ENCODE measurements around the gene MAPK9. TPM values are rescaled to one million over a fixed set of nuclear protein-coding genes. Genes with fewer than 3 reads are reported as not detected.

The MAPK9 gene
- total RNA-seq, 2 experiments from 2014 or later: 19.9 to 42.1 TPM

DNA sequence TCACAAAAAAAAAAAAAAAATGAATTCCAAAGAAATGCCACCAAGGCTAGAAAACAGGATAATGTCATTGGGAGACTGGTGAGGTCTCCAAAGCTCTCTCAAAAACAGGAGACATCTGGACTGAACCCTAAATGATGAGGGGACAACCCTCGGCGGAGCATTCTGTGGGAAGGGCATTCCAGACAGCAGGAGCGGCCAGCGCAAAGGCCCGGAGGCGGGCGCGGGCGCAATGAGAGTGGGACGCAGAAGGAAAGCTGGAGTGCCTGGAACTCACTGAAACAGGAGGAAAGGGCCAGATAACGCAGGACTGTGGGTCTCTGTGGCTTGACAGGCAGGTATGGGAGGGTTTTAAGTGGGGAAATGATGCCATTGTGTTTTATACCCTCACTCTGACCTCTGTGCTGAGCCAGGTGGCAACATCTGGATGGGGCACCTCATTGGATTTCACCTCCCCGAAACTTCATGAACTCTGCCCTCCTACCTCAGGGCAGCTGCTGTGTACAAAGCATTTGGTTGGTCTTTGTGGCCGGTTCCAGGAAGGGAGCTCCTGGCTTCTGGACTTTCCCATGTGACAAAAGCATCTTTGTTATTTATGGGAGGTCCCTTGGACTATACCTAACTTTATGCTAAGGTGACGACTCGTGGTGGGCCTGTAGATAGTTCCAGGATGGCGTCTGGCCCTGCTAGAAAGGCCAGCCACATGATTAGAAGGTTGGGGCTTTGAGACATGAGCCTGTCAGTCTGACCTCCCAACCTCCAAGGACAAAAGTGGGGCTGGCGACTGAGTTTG is 11.5 kb upstream of the MAPK9 start:
- ChIA-PET CTCF (ENCODE audit: unreplicated experiment) (no interaction called here), POLR2A (interaction anchor here (0.6 kb wide), 1 partner anchor 14 kb away, joined by 3 read pairs; no protein-coding TSS in a partner anchor)
- intact Hi-C loops (cut with micrococcal nuclease; ENCODE audit: unreplicated experiment): no loop called here
- no peaks in the 10 kb centered on the region for H3K9me3 ChIP-seq (ENCODE audit: low read length)
- no peak overlapping the region for H3K4me3 ChIP-seq (ENCODE audit: low read depth, low read length, poor library complexity, severe bottlenecking)
- no peaks in the 10 kb centered on the region for H3K36me3 ChIP-seq (ENCODE audit: insufficient read depth, low read length)
- no peak for DNase-seq (ENCODE audit: low spot score)
- no TSS peak for BruUV-seq (replicated peaks)
- H3K9me2 ChIP-seq (ENCODE audit: insufficient read depth, low read length): no peaks in the 10 kb centered on the region
- no peak overlapping the region for H3K4me2 ChIP-seq (ENCODE audit: low read length)
- H3K27ac ChIP-seq (ENCODE audit: low read depth, low read length, poor library complexity, severe bottlenecking): no peak overlapping the region
- H4K20me1 ChIP-seq (ENCODE audit: insufficient read depth, low read length): no peaks in the 10 kb centered on the region
- TF ChIP-seq, protein P1, sequence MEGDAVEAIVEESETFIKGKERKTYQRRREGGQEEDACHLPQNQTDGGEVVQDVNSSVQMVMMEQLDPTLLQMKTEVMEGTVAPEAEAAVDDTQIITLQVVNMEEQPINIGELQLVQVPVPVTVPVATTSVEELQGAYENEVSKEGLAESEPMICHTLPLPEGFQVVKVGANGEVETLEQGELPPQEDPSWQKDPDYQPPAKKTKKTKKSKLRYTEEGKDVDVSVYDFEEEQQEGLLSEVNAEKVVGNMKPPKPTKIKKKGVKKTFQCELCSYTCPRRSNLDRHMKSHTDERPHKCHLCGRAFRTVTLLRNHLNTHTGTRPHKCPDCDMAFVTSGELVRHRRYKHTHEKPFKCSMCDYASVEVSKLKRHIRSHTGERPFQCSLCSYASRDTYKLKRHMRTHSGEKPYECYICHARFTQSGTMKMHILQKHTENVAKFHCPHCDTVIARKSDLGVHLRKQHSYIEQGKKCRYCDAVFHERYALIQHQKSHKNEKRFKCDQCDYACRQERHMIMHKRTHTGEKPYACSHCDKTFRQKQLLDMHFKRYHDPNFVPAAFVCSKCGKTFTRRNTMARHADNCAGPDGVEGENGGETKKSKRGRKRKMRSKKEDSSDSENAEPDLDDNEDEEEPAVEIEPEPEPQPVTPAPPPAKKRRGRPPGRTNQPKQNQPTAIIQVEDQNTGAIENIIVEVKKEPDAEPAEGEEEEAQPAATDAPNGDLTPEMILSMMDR (conservative IDR thresholded peaks at IDR 0.05; ENCODE audit: low read length): no peak
- TF ChIP-seq EZH2phosphoT487 (IDR thresholded peaks at IDR 0.05; ENCODE audit: borderline replicate concordance, low read depth, low read length): no peak
- no peak overlapping the region for H2AFZ ChIP-seq (ENCODE audit: low read length)
- H3K4me1 ChIP-seq (ENCODE audit: insufficient read depth, low read length, poor library complexity, severe bottlenecking): no peaks in the 10 kb centered on the region
- no peaks in the 10 kb centered on the region for H3K79me2 ChIP-seq (ENCODE audit: insufficient read depth, low read depth, low read length)

DNA sequence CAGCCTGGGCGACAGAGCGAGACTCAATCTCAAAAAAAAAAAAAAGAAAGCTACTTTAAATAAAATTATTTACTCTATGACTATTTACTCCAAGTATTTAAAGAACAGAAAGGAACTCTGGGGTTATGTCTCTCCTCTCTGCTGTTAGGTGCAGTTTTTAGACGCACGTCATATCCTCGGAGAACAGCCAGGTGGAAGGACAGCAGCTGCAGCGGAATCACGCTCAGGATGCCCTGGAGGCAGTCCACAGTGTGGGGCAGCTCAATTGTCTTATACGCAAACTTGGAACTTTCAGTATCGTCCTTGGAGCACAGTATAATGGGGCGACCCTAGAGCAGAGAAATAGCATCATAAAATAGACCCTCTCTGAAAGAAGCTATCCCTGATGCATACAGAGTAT is 10.4 kb upstream of the MAPK9 start:
- no peaks in the 10 kb centered on the region for H3K4me1 ChIP-seq (ENCODE audit: insufficient read depth, low read length, poor library complexity, severe bottlenecking)
- no peaks in the 10 kb centered on the region for H3K79me2 ChIP-seq (ENCODE audit: insufficient read depth, low read depth, low read length)
- TF ChIP-seq EZH2phosphoT487 (IDR thresholded peaks at IDR 0.05; ENCODE audit: borderline replicate concordance, low read depth, low read length): no peak
- TF ChIP-seq, protein P1 (conservative IDR thresholded peaks at IDR 0.05; ENCODE audit: low read length): no peak
- no peaks in the 10 kb centered on the region for H3K9me2 ChIP-seq (ENCODE audit: insufficient read depth, low read length)
- BruUV-seq (replicated peaks): no TSS peak
- intact Hi-C loops (cut with micrococcal nuclease; ENCODE audit: unreplicated experiment): no loop called here
- H2AFZ ChIP-seq (ENCODE audit: low read length): no peak overlapping the region
- no peaks in the 10 kb centered on the region for H3K9me3 ChIP-seq (ENCODE audit: low read length)
- H3K36me3 ChIP-seq (ENCODE audit: insufficient read depth, low read length): no peaks in the 10 kb centered on the region
- CTCF ChIA-PET (ENCODE audit: unreplicated experiment): interaction anchor here (0.7 kb wide), 1 partner anchor 13 kb away, joined by 3 read pairs; no protein-coding TSS in a partner anchor
- H3K4me3 ChIP-seq (ENCODE audit: low read depth, low read length, poor library complexity, severe bottlenecking): no peak overlapping the region
- DNase-seq (ENCODE audit: low spot score): no peak
- H3K4me2 ChIP-seq (ENCODE audit: low read length): no peak overlapping the region
- no peak overlapping the region for H3K27ac ChIP-seq (ENCODE audit: low read depth, low read length, poor library complexity, severe bottlenecking)
- no peaks in the 10 kb centered on the region for H4K20me1 ChIP-seq (ENCODE audit: insufficient read depth, low read length)
- POLR2A ChIA-PET: no interaction called here

DNA sequence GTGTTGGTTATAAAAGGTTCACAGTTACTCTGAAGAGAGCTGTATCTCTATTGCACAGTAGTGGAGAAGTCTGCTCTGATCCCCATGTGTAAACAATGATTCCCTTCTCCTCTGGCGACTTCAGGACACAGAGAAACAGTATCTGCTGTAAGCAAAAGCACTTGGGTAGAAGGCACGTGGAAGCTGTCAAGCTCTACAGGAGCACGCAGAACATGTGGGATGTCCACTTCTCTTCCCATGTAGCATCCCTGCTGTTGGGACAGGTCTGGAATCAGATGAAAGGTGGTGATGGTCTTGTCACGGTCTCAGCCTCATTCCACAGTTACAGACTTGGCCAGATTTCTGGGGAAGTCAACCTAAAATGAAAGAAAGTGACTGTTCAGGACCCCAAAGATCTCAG is 9.4 kb upstream of the MAPK9 start:
- POLR2A ChIA-PET: no interaction called here
- CTCF ChIA-PET (ENCODE audit: unreplicated experiment): interaction anchor here (0.7 kb wide), 1 partner anchor 15 kb away, joined by 4 read pairs; no protein-coding TSS in a partner anchor

More for the DNA sequence above, 9.4 kb upstream of the MAPK9 start:
- Histone ChIP-seq H3K4me3 (ENCODE audit: low read depth, low read length, poor library complexity, severe bottlenecking) (no peak overlapping the region), H3K9me3 (ENCODE audit: low read length) (no peaks in the 10 kb centered on the region), H3K9me2 (ENCODE audit: insufficient read depth, low read length) (no peaks in the 10 kb centered on the region), H2AFZ (ENCODE audit: low read length) (no peak overlapping the region), H3K27ac (ENCODE audit: low read depth, low read length, poor library complexity, severe bottlenecking) (no peak overlapping the region), H3K4me1 (ENCODE audit: insufficient read depth, low read length, poor library complexity, severe bottlenecking) (no peaks in the 10 kb centered on the region), H3K36me3 (ENCODE audit: insufficient read depth, low read length) (no peaks in the 10 kb centered on the region), H4K20me1 (ENCODE audit: insufficient read depth, low read length) (no peaks in the 10 kb centered on the region), H3K4me2 (ENCODE audit: low read length) (no peak overlapping the region), H3K79me2 (ENCODE audit: insufficient read depth, low read depth, low read length) (no peaks in the 10 kb centered on the region)
- TF ChIP-seq, protein P1 (conservative IDR thresholded peaks at IDR 0.05; ENCODE audit: low read length): no peak
- no peak for TF ChIP-seq EZH2phosphoT487 (IDR thresholded peaks at IDR 0.05; ENCODE audit: borderline replicate concordance, low read depth, low read length)
- intact Hi-C loops (cut with micrococcal nuclease; ENCODE audit: unreplicated experiment): no loop called here
- no peak for DNase-seq (ENCODE audit: low spot score)
- no TSS peak for BruUV-seq (replicated peaks)

Measured in OCI-LY7 (cell line).